Measurements from ENCODE around the gene USP34.

The USP34 gene

DNA sequence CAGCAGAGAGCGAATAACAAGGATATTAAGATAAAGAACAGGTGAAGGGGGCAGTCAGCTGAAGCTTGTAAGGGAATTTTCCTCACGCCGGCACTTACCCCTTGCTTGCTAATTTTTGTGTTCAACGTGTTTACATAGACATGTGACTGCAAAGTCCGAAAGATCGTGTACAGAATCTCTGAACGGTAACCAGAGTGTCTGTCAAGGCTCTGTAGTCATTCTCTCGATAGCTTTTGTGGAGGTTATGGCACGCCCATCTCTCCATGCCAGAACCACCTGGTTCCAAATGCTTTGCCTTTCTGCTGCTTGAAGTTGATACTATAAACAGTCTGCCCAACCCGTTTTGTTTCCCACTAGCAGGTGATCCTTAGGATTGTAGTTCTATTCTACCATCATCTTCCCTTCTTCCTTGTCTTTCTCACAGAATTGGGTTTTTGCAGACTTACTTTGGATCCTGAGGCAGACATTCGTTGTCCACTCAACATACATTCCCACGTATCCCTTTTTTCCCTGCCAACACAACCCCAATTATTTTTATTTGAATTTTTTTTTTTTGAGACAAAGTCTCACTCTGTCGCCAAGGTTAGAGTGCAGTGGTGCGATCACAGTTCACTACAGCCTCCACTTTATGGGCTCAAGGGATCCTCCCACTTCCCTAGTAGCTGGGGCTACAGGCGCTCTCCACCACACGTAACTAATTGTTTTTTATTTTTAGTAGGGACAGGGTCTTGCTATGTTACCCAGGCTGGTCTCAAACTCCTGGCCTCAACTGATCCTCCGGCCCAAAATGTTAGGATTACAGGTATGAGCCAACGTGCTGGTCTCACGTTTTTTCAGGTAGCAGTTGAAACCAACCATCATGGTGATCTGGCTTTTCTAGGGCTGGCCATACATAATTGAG, 1.3 kb upstream of the USP34 start:
- ChIA-PET CTCF (interaction anchor here (0.7 kb wide), 1 partner anchor 304 kb away, joined by 4 read pairs; no protein-coding TSS in a partner anchor), POLR2A (interaction anchor here (0.7 to 0.8 kb wide), 2 partner anchors 294 to 362 kb away, joined by 3 to 5 read pairs; no protein-coding TSS in a partner anchor)
- TF ChIP-seq ZBTB17 (tag by site-specific recombination; IDR thresholded peaks at IDR 0.05) (peak; percentile 81), ZNF324 (tag by site-specific recombination; IDR thresholded peaks at IDR 0.05) (no peak), ZNF155 (tag by site-specific recombination; IDR thresholded peaks at IDR 0.05) (no peak), SP7 (tag by site-specific recombination; IDR thresholded peaks at IDR 0.05) (no peak), ZNF366 (tag by site-specific recombination; conservative IDR thresholded peaks at IDR 0.05) (0 out of 2 replicates have a peak, but pooled peaks have one; percentile 36), KLF16 (tag by site-specific recombination; IDR thresholded peaks at IDR 0.05) (no peak), SCRT1 (tag by site-specific recombination; IDR thresholded peaks at IDR 0.05; ENCODE audit: borderline replicate concordance) (no peak), ZNF335 (tag by site-specific recombination; conservative IDR thresholded peaks at IDR 0.05) (peak; percentile 9; the same call in 1 of the 2 replicates), ZNF292 (tag by site-specific recombination; IDR thresholded peaks at IDR 0.05; ENCODE audit: borderline replicate concordance, low read depth) (no peak), ZNF555 (tag by site-specific recombination; conservative IDR thresholded peaks at IDR 0.05) (no peak), ZNF600 (tag by site-specific recombination; IDR thresholded peaks at IDR 0.05) (peak; percentile 96), ZNF510 (tag by site-specific recombination; IDR thresholded peaks at IDR 0.05; ENCODE audit: insufficient replicate concordance) (no peak), ZNF843 (tag by site-specific recombination; IDR thresholded peaks at IDR 0.05) (no peak), KLF9 (tag by site-specific recombination; IDR thresholded peaks at IDR 0.05; ENCODE audit: low read depth) (peak; percentile 41; the same call in 1 of the 2 replicates)
- TF ChIP-seq, protein P1, sequence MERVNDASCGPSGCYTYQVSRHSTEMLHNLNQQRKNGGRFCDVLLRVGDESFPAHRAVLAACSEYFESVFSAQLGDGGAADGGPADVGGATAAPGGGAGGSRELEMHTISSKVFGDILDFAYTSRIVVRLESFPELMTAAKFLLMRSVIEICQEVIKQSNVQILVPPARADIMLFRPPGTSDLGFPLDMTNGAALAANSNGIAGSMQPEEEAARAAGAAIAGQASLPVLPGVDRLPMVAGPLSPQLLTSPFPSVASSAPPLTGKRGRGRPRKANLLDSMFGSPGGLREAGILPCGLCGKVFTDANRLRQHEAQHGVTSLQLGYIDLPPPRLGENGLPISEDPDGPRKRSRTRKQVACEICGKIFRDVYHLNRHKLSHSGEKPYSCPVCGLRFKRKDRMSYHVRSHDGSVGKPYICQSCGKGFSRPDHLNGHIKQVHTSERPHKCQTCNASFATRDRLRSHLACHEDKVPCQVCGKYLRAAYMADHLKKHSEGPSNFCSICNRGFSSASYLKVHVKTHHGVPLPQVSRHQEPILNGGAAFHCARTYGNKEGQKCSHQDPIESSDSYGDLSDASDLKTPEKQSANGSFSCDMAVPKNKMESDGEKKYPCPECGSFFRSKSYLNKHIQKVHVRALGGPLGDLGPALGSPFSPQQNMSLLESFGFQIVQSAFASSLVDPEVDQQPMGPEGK (tag by site-specific recombination; IDR thresholded peaks at IDR 0.05), result no peak
- TF ChIP-seq, protein P2, sequence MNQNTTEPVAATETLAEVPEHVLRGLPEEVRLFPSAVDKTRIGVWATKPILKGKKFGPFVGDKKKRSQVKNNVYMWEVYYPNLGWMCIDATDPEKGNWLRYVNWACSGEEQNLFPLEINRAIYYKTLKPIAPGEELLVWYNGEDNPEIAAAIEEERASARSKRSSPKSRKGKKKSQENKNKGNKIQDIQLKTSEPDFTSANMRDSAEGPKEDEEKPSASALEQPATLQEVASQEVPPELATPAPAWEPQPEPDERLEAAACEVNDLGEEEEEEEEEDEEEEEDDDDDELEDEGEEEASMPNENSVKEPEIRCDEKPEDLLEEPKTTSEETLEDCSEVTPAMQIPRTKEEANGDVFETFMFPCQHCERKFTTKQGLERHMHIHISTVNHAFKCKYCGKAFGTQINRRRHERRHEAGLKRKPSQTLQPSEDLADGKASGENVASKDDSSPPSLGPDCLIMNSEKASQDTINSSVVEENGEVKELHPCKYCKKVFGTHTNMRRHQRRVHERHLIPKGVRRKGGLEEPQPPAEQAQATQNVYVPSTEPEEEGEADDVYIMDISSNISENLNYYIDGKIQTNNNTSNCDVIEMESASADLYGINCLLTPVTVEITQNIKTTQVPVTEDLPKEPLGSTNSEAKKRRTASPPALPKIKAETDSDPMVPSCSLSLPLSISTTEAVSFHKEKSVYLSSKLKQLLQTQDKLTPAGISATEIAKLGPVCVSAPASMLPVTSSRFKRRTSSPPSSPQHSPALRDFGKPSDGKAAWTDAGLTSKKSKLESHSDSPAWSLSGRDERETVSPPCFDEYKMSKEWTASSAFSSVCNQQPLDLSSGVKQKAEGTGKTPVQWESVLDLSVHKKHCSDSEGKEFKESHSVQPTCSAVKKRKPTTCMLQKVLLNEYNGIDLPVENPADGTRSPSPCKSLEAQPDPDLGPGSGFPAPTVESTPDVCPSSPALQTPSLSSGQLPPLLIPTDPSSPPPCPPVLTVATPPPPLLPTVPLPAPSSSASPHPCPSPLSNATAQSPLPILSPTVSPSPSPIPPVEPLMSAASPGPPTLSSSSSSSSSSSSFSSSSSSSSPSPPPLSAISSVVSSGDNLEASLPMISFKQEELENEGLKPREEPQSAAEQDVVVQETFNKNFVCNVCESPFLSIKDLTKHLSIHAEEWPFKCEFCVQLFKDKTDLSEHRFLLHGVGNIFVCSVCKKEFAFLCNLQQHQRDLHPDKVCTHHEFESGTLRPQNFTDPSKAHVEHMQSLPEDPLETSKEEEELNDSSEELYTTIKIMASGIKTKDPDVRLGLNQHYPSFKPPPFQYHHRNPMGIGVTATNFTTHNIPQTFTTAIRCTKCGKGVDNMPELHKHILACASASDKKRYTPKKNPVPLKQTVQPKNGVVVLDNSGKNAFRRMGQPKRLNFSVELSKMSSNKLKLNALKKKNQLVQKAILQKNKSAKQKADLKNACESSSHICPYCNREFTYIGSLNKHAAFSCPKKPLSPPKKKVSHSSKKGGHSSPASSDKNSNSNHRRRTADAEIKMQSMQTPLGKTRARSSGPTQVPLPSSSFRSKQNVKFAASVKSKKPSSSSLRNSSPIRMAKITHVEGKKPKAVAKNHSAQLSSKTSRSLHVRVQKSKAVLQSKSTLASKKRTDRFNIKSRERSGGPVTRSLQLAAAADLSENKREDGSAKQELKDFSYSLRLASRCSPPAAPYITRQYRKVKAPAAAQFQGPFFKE (tag by site-specific recombination; IDR thresholded peaks at IDR 0.05; ENCODE audit: borderline replicate concordance), result no peak
- TF ChIP-seq, protein P3, sequence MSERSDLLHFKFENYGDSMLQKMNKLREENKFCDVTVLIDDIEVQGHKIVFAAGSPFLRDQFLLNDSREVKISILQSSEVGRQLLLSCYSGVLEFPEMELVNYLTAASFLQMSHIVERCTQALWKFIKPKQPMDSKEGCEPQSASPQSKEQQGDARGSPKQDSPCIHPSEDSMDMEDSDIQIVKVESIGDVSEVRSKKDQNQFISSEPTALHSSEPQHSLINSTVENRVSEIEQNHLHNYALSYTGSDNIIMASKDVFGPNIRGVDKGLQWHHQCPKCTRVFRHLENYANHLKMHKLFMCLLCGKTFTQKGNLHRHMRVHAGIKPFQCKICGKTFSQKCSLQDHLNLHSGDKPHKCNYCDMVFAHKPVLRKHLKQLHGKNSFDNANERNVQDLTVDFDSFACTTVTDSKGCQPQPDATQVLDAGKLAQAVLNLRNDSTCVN (tag by site-specific recombination; optimal IDR thresholded peaks at IDR 0.05), result no peak
- H3K27ac ChIP-seq (ENCODE audit: extremely low read depth, low read depth, low read length), result peak overlapping the region; percentile 91
- peak overlapping the region; percentile 71 for H3K4me3 ChIP-seq (ENCODE audit: low read depth, low read length)
- no peaks in the 10 kb centered on the region for H3K9me3 ChIP-seq (ENCODE audit: control insufficient read depth, insufficient read depth, low read depth, low read length)
- no peaks in the 10 kb centered on the region for H3K4me1 ChIP-seq (ENCODE audit: control insufficient read depth, insufficient read depth, low read length)
- peaks cover 5 to 17% of the 10 kb centered on the region in 2 experiments; a peak in 2 of 3 replicates for H3K36me3 ChIP-seq (ENCODE audit: control insufficient read depth in 2 of 2, insufficient read depth in 1 of 2, low read length in 2 of 2)
